SIG-M5 treated with dmso at 0.1 percent for 504 hours (cell line): ENCODE measurements around the gene RRP12.

ENCODE experiments used
- DNase-seq: peaks from one replicate; lab custom pipeline; 2025; ENCODE audit not compliant: unreplicated experiment; lab: John Stamatoyannopoulos, UW

Gene RRP12

GRCh38 chr10:97400665-97401454 lies at the start of gene RRP12:
TSS of gene RRP12 (minus strand) at chr10:97401340. CDS start at chr10:97401231, 109 bp downstream.
- DNase-seq, result peak; percentile 98

GRCh38 chr10:97450828-97451227 lies 49.7 kb upstream of the RRP12 start:
- no peak for DNase-seq

GRCh38 chr10:97445722-97446639 lies 44.8 kb upstream of the RRP12 start, which contains the start of the genes EXOSC1 and ZDHHC16:
TSS of gene EXOSC1 (minus strand) at chr10:97446006. CDS start at chr10:97445985, 21 bp downstream.
TSS of gene ZDHHC16 (plus strand) at chr10:97446175. CDS start at chr10:97451676, 5,501 bp downstream.
- peak; percentile 95 for DNase-seq

GRCh38 chr10:97445357-97445721 lies 44.2 kb upstream of the RRP12 start:
- no peak for DNase-seq

- DNase-seq, result no peak
These were observed 43.1 kb upstream of the RRP12 start for GRCh38 chr10:97444212-97444611.

- no peak for DNase-seq
These were observed 41.1 kb upstream of the RRP12 start for GRCh38 chr10:97442277-97442676.

GRCh38 chr10:97435211-97435610 lies 34.1 kb upstream of the RRP12 start:
- DNase-seq, result no peak

GRCh38 chr10:97434557-97434956 lies 33.4 kb upstream of the RRP12 start:
- no peak for DNase-seq

GRCh38 chr10:97434055-97434454 lies 32.9 kb upstream of the RRP12 start:
- no peak for DNase-seq

- peak; percentile 54 for DNase-seq
These were observed 27.4 kb upstream of the RRP12 start for GRCh38 chr10:97428572-97428981.

GRCh38 chr10:97427571-97428179 lies 26.5 kb upstream of the RRP12 start:
- peak; percentile 50 for DNase-seq

GRCh38 chr10:97426776-97427570 lies 25.8 kb upstream of the RRP12 start:
- DNase-seq, result no peak

GRCh38 chr10:97425964-97426775 lies 25.0 kb upstream of the RRP12 start, which contains the start of gene PGAM1:
TSS of gene PGAM1 (plus strand) at chr10:97426191. CDS start at chr10:97426308, 117 bp downstream.
- peak; percentile 88 for DNase-seq

GRCh38 chr10:97423757-97424098 lies 22.6 kb upstream of the RRP12 start:
- peak; percentile 51 for DNase-seq

- no peak for DNase-seq
These were observed 15.4 kb upstream of the RRP12 start for GRCh38 chr10:97416565-97416964.

- peak; percentile 11 for DNase-seq
These were observed 11.8 kb upstream of the RRP12 start for GRCh38 chr10:97412891-97413304.

- DNase-seq, result peak; percentile 12
These were observed 10.3 kb upstream of the RRP12 start for GRCh38 chr10:97411406-97411805.

GRCh38 chr10:97408496-97408992 lies 7.4 kb upstream of the RRP12 start:
- DNase-seq, result peak; percentile 74

GRCh38 chr10:97407952-97408248 lies 6.8 kb upstream of the RRP12 start:
- no peak for DNase-seq
